Liver (tissue), 9 donors: ENCODE results near the gene KCNQ1. TPM values are rescaled to one million over a fixed set of nuclear protein-coding genes. Genes with fewer than 3 reads are reported as not detected.

Experiments used
- DNase-seq: peaks from one replicate; pipeline ENCODE4 v3.0.0-alpha.2; 2017; ENCODE audit warnings: low spot score
- H3K27ac ChIP-seq, 2 donors: one replicate each; pipeline ENCODE4 v1.7.0; 2013; ENCODE audit warnings: inconsistent platforms in 2 of 2, low read length in 2 of 2, control low read depth in 1 of 2, low read depth in 1 of 2, mild to moderate bottlenecking in 1 of 2
- H3K27me3 ChIP-seq, 4 donors: one replicate each; pipeline versions ENCODE4 v1.6.1 to v1.7.0; 2013; ENCODE audit warnings: low read length in 3 of 4, inconsistent platforms in 1 of 4, mild to moderate bottlenecking in 1 of 4, moderate library complexity in 1 of 4; ENCODE audit not compliant: control insufficient read depth in 4 of 4, insufficient read depth in 4 of 4
- H3K36me3 ChIP-seq, 4 donors: one replicate each; pipeline versions ENCODE4 v1.6.1 to v1.7.0; 2013; ENCODE audit warnings: low read length in 3 of 4, mild to moderate bottlenecking in 3 of 4, low read depth in 1 of 4, moderate library complexity in 1 of 4; ENCODE audit not compliant: control insufficient read depth in 4 of 4, insufficient read depth in 3 of 4
- H3K4me1 ChIP-seq, 4 donors: one replicate each; pipeline versions ENCODE4 v1.6.1 to v1.7.0; 2013; ENCODE audit warnings: low read length in 3 of 4, mild to moderate bottlenecking in 3 of 4, moderate library complexity in 1 of 4; ENCODE audit not compliant: control insufficient read depth in 4 of 4, insufficient read depth in 4 of 4
- H3K4me3 ChIP-seq, 3 donors: one replicate each; pipeline versions ENCODE4 v1.6.1 to v1.7.0; 2013; ENCODE audit warnings: low read length in 3 of 3, control low read depth in 1 of 3, low read depth in 1 of 3, mild to moderate bottlenecking in 1 of 3
- H3K9ac ChIP-seq, 2 donors: one replicate each; pipeline ENCODE4 v1.7.0; 2013; ENCODE audit warnings: low read length in 2 of 2, mild to moderate bottlenecking in 2 of 2, moderate library complexity in 2 of 2, control low read depth in 1 of 2, low read depth in 1 of 2
- H3K9me3 ChIP-seq, 4 donors: one replicate each; pipeline versions ENCODE4 v1.6.1 to v1.7.0; 2013; ENCODE audit warnings: low read length in 3 of 4; ENCODE audit not compliant: control insufficient read depth in 4 of 4
- ATF3 ChIP-seq: IDR thresholded peaks from 2 replicates; pipeline ENCODE4 v1.6.1; 2016; ENCODE audit warnings: antibody characterized with exemption
- CTCF ChIP-seq: fragments of 150-350 bp; IDR thresholded peaks from 2 replicates; pipeline ENCODE4 v1.5.1; 2017; ENCODE audit warnings: improper control_type of control experiment, low read depth, low read length; ENCODE audit not compliant: missing input control
- EGR1 ChIP-seq, 2 donors: IDR thresholded peaks; 2 replicates each; pipeline ENCODE4 v1.6.1; 2016 to 2018; ENCODE audit warnings: antibody characterized with exemption in 2 of 2, low read depth in 2 of 2
- FOXA1 ChIP-seq: IDR thresholded peaks from 2 replicates; pipeline ENCODE4 v1.6.1; 2016; ENCODE audit warnings: antibody characterized with exemption
- FOXA2 ChIP-seq: IDR thresholded peaks from 2 replicates; pipeline ENCODE4 v1.6.1; 2016; ENCODE audit warnings: antibody characterized with exemption
- GABPA ChIP-seq, 2 donors: IDR thresholded peaks in 1 of 2; conservative IDR thresholded peaks in 1 of 2; 2 replicates each; pipeline ENCODE4 v1.6.1; 2016; ENCODE audit warnings: antibody characterized with exemption in 2 of 2, mild to moderate bottlenecking in 1 of 2, moderate library complexity in 1 of 2
- HNF4A ChIP-seq, 2 donors: conservative IDR thresholded peaks; 2 replicates each; pipeline ENCODE4 v1.6.1; 2016; ENCODE audit warnings: antibody characterized with exemption in 2 of 2, mild to moderate bottlenecking in 2 of 2
- HNF4G ChIP-seq: IDR thresholded peaks from 2 replicates; pipeline ENCODE4 v1.6.1; 2016; ENCODE audit warnings: antibody characterized with exemption
- JUND ChIP-seq, 2 donors: IDR thresholded peaks; 2 replicates each; pipeline ENCODE4 v1.6.1; 2016; ENCODE audit warnings: antibody characterized with exemption in 2 of 2
- RAD21 ChIP-seq, 2 donors: IDR thresholded peaks; 2 replicates each; pipeline ENCODE4 v1.6.1; 2016; ENCODE audit warnings: antibody characterized with exemption in 2 of 2, mild to moderate bottlenecking in 2 of 2
- RXRA ChIP-seq, 2 donors: IDR thresholded peaks; 2 replicates each; pipeline ENCODE4 v1.6.1; 2017 to 2018; ENCODE audit warnings: antibody characterized with exemption in 2 of 2, mild to moderate bottlenecking in 1 of 2
- ZBTB33 ChIP-seq: IDR thresholded peaks from 2 replicates; pipeline ENCODE4 v1.6.1; 2016; ENCODE audit warnings: antibody characterized with exemption
- WGBS: extraction: QIAGEN DNeasy Blood & Tissue Kit; methylation state at CpG from one replicate; pipeline ENCODE4 v1.1.7; 2013; 5-methylcytosine and 5-hydroxymethylcytosine counted together
- polyA plus RNA-seq, 2 donors: library from polyadenylated mRNA; stranded (reverse) in 1 of 2; unstranded in 1 of 2; fragments of 200-250 nt in 1 of 2; fragments of >200 nt in 1 of 2; fragmentation: Nextera tagmentation in 1 of 2; extraction: Ambion mirVana in 1 of 2; gene quantifications; one replicate each; pipeline versions ENCODE4 v1.2.1 to v1.2.3, GENCODE V29; 2013 to 2015
- total RNA-seq, 2 donors: library from RNA; depleted of rRNA; stranded (reverse); fragments of >200 nt; gene quantifications; one replicate each; pipeline ENCODE4 v1.2.3, GENCODE V29; 2014
- TF ChIP-seq, protein P1 (sequence below): IDR thresholded peaks from 2 replicates; pipeline ENCODE4 v1.6.1; 2016; ENCODE audit warnings: antibody characterized with exemption, mild to moderate bottlenecking
- donor health status: healthy.
- donor health status: healthy.
- donor health status: healthy.
- donor health status: healthy.
- donor health status: healthy.

Gene KCNQ1
- total and polyA plus RNA-seq, 4 donors: 0.31 to 2.2 (median 1.5) TPM

DNA sequence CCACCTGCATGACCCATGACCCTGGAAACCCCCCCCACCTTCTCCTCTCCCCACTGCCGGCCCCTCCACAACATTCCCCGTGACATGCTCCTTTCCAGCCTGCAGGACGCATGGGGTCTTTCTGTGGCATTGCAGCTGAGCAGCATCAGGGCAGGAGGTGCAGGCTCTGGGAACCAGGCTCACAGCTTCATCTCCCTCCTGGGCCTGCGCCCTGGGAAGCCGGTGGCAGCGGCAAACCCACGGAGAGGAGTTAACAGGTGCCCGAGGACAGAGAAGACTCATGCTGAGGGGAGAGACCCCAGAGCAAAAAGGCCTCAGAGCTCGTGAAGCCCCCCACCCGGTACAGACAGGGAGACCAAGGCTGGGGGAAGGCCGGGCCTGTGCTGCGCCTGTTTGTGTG lies 408.6 kb downstream of the KCNQ1 start:
- WGBS: 97% methylated on average over 12 of the region's 12 CpGs

DNA sequence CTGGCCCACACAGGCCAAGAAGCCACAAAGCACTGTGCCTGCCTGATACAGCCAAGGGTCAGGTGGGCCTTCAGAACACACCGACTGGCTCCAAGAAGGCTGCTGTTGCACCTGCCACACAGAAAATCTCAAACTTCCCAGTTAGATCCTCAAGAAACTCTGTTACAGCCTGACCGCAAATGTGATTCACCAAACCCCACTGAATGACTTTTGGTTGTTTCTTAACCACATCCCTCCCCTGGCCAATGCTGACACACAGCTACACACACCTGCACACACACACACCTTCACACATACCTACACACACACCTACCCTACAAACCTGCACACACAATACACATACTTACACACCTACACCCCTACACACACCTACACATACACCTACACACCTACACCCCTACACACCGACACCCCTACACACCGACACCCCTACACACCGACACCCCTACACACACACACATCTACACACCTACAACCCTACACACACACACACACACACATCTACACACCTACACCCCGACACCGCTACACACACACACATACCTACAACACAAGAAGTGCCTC lies 409.3 kb downstream of the KCNQ1 start:
- no peak for DNase-seq
- H3K27ac ChIP-seq: no peak overlapping the region
- H3K4me1 ChIP-seq: no peaks in the 10 kb centered on the region
- WGBS: 95% methylated on average over 7 of the region's 7 CpGs
- TF ChIP-seq RXRA (IDR thresholded peaks at IDR 0.05) (no peak), ATF3 (no peak), FOXA2 (no peak), FOXA1 (no peak), GABPA (IDR thresholded peaks at IDR 0.05 in 1 of 2, conservative IDR thresholded peaks at IDR 0.05 in 1 of 2) (no peak), EGR1 (IDR thresholded peaks at IDR 0.05; ENCODE audit: low read depth in 2 of 2) (no peak)
- TF ChIP-seq, protein P1, sequence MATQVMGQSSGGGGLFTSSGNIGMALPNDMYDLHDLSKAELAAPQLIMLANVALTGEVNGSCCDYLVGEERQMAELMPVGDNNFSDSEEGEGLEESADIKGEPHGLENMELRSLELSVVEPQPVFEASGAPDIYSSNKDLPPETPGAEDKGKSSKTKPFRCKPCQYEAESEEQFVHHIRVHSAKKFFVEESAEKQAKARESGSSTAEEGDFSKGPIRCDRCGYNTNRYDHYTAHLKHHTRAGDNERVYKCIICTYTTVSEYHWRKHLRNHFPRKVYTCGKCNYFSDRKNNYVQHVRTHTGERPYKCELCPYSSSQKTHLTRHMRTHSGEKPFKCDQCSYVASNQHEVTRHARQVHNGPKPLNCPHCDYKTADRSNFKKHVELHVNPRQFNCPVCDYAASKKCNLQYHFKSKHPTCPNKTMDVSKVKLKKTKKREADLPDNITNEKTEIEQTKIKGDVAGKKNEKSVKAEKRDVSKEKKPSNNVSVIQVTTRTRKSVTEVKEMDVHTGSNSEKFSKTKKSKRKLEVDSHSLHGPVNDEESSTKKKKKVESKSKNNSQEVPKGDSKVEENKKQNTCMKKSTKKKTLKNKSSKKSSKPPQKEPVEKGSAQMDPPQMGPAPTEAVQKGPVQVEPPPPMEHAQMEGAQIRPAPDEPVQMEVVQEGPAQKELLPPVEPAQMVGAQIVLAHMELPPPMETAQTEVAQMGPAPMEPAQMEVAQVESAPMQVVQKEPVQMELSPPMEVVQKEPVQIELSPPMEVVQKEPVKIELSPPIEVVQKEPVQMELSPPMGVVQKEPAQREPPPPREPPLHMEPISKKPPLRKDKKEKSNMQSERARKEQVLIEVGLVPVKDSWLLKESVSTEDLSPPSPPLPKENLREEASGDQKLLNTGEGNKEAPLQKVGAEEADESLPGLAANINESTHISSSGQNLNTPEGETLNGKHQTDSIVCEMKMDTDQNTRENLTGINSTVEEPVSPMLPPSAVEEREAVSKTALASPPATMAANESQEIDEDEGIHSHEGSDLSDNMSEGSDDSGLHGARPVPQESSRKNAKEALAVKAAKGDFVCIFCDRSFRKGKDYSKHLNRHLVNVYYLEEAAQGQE: no peak
- H3K36me3 ChIP-seq: no peaks in the 10 kb centered on the region
- peaks cover 0 to 9% (median 0%) of the 10 kb centered on the region in 4 donors for H3K27me3 ChIP-seq
- H3K4me3 ChIP-seq: no peak overlapping the region
- no peaks in the 10 kb centered on the region for H3K9me3 ChIP-seq
- H3K9ac ChIP-seq: no peak overlapping the region

More for the DNA sequence above, 408.6 kb downstream of the KCNQ1 start:
- Histone ChIP-seq H3K9ac (no peak overlapping the region), H3K9me3 (no peaks in the 10 kb centered on the region), H3K27ac (no peak overlapping the region), H3K36me3 (no peaks in the 10 kb centered on the region), H3K27me3 (peaks cover 0 to 9% (median 0%) of the 10 kb centered on the region in 4 donors), H3K4me3 (no peak overlapping the region), H3K4me1 (no peaks in the 10 kb centered on the region)
- DNase-seq: no peak
- no peak for TF ChIP-seq FOXA1
- TF ChIP-seq HNF4A (conservative IDR thresholded peaks at IDR 0.05): no peak
- no peak for TF ChIP-seq ZBTB33
- no peak for TF ChIP-seq JUND (IDR thresholded peaks at IDR 0.05)
- TF ChIP-seq RAD21 (IDR thresholded peaks at IDR 0.05): no peak

GRCh38 chr11:2855162-2855561 lies 410.4 kb downstream of the KCNQ1 start:
- Histone ChIP-seq H3K9ac (no peak overlapping the region), H3K4me1 (no peaks in the 10 kb centered on the region), H3K27me3 (peaks cover 0 to 7% (median 0%) of the 10 kb centered on the region in 4 donors), H3K9me3 (no peaks in the 10 kb centered on the region), H3K36me3 (no peaks in the 10 kb centered on the region), H3K27ac (no peak overlapping the region), H3K4me3 (no peak overlapping the region)
- no peak for DNase-seq
- TF ChIP-seq RXRA (IDR thresholded peaks at IDR 0.05): no peak
- TF ChIP-seq ATF3: no peak
- TF ChIP-seq CTCF: no peak
- no peak for TF ChIP-seq RAD21 (IDR thresholded peaks at IDR 0.05)
- TF ChIP-seq FOXA2: no peak
- no peak for TF ChIP-seq JUND (IDR thresholded peaks at IDR 0.05)
- no peak for TF ChIP-seq HNF4G
- no peak for TF ChIP-seq GABPA (IDR thresholded peaks at IDR 0.05 in 1 of 2, conservative IDR thresholded peaks at IDR 0.05 in 1 of 2)
- 92% methylated on average over 8 of the region's 8 CpGs for WGBS
